ENCODE results near the gene ARL6IP5.

- TF ChIP-seq CTCF (IDR thresholded peaks at IDR 0.05) = no peak
- TF ChIP-seq POLR2A (IDR thresholded peaks at IDR 0.05) = no peak
Observed at GRCh38 chr3:69081583-69082262, 3.0 kb upstream of the ARL6IP5 start.
